PC-9 (cell line): ENCODE data around the gene PRDM16. TPM values are rescaled to one million over a fixed set of nuclear protein-coding genes. Genes with fewer than 3 reads are reported as not detected.
A peak's percentile ranks its signal among the peaks of the same experiment; 100 is the strongest.

Experiments used
- BruUV-seq: library from RNA; stranded (reverse); fragments of 400-500 nt; replicated peaks from 2 replicates; lab custom pipeline; 2021; lab: Mats Ljungman, UMichigan
- CTCF ChIA-PET: fragments of 300-600 bp; sonication (Branson Sonifier 250); formaldehyde crosslinking; loops from one replicate; lab custom pipeline; 2022; ENCODE audit warnings: antibody characterized with exemption; lab: Charles Lee
- POLR2A ChIA-PET: fragments of 300-600 bp; sonication (Branson Sonifier 250); formaldehyde crosslinking; loops from one replicate; lab custom pipeline; 2022; ENCODE audit warnings: antibody characterized with exemption; ENCODE audit not compliant: unreplicated experiment; lab: Charles Lee
- DNase-seq, 2 experiments: peaks; one replicate each; pipeline versions ENCODE4 v3.0.0 to v3.0.0-alpha.2; 2015 to 2022; ENCODE audit warnings: mixed read lengths in 1 of 2
- H2AFZ ChIP-seq: fragments of 200-600 bp; sonication (generic); 2 replicates; pipeline ENCODE4 v1.8.1; 2017; ENCODE audit warnings: antibody characterized with exemption
- H3F3A ChIP-seq: fragments of 200-600 bp; sonication (generic); 2 replicates; pipeline ENCODE4 v1.8.1; 2017; ENCODE audit warnings: antibody characterized with exemption, mild to moderate bottlenecking, low read depth; ENCODE audit not compliant: insufficient read depth
- H3K27ac ChIP-seq: fragments of 200-600 bp; sonication (generic); 2 replicates; pipeline ENCODE4 v1.6.1; 2016; ENCODE audit warnings: mixed run types
- H3K27me3 ChIP-seq: fragments of 200-600 bp; sonication (generic); 2 replicates; pipeline ENCODE4 v1.6.1; 2016; ENCODE audit warnings: low read depth, mixed run types; ENCODE audit not compliant: insufficient read depth
- H3K36me3 ChIP-seq: fragments of 200-600 bp; sonication (generic); 2 replicates; pipeline ENCODE4 v1.6.1; 2016; ENCODE audit warnings: low read depth, mixed run types
- H3K4me1 ChIP-seq: fragments of 200-600 bp; sonication (generic); replicated peaks from 2 replicates; pipeline ENCODE4 v1.6.1; 2016; ENCODE audit warnings: mixed run types; ENCODE audit not compliant: insufficient read depth
- H3K4me2 ChIP-seq: fragments of 200-600 bp; sonication (generic); 2 replicates; pipeline ENCODE4 v1.6.1; 2017; ENCODE audit warnings: mixed run types
- H3K4me3 ChIP-seq: fragments of 200-600 bp; sonication (generic); 2 replicates; pipeline ENCODE4 v1.6.1; 2016; ENCODE audit warnings: mixed run types
- H3K79me2 ChIP-seq: fragments of 200-600 bp; sonication (generic); 2 replicates; pipeline ENCODE4 v1.6.1; 2017; ENCODE audit warnings: low read depth, mixed run types
- H3K9me2 ChIP-seq: fragments of 200-600 bp; sonication (generic); 2 replicates; pipeline ENCODE4 v1.8.1; 2017; ENCODE audit warnings: mild to moderate bottlenecking; ENCODE audit not compliant: insufficient read depth
- H3K9me3 ChIP-seq: fragments of 200-600 bp; sonication (generic); 2 replicates; pipeline ENCODE4 v1.8.1; 2016; ENCODE audit warnings: low read depth; ENCODE audit not compliant: insufficient read depth
- H4K20me1 ChIP-seq: fragments of 200-600 bp; sonication (generic); 2 replicates; pipeline ENCODE4 v1.8.1; 2017; ENCODE audit not compliant: insufficient read depth
- CTCF ChIP-seq: fragments of 200-600 bp; sonication (generic); conservative IDR thresholded peaks from 2 replicates; pipeline ENCODE4 v1.6.1; 2017; ENCODE audit warnings: mixed run types, antibody characterized with exemption, mild to moderate bottlenecking, moderate library complexity
- EZH2 ChIP-seq: fragments of 200-600 bp; sonication (generic); IDR thresholded peaks from 2 replicates; pipeline ENCODE4 v1.8.0; 2017; ENCODE audit warnings: antibody characterized with exemption, low read depth
- intact Hi-C: fragments of 100-400 bp; cut with micrococcal nuclease; formaldehyde crosslinking; loops from one replicate; pipeline ENCODE4 v1.10.0; 2022; ENCODE audit not compliant: unreplicated experiment
- total RNA-seq: library from RNA; stranded (reverse); gene quantifications from 2 replicates; pipeline ENCODE4 v1.2.3, GENCODE V29; 2021

The PRDM16 gene
- total RNA-seq, 1 experiment from 2014 or later = not detected

GRCh38 chr1:3292051-3292722, 223.2 kb downstream of the PRDM16 start:
- no TSS peak for BruUV-seq
- ChIA-PET POLR2A (no interaction called here), CTCF (no interaction called here)
- no peak overlapping the region for H2AFZ ChIP-seq
- TF ChIP-seq CTCF (no peak), EZH2 (no peak)
- 0 out of 2 replicates have a peak, but pooled peaks cover 6% of the 10 kb centered on the region for H3K4me1 ChIP-seq
- no peak overlapping the region for H3K27ac ChIP-seq
- intact Hi-C loops = no loop called here
- H3K27me3 ChIP-seq = peaks cover 96% of the 10 kb centered on the region
- no peaks in the 10 kb centered on the region for H3K9me2 ChIP-seq
- no peak overlapping the region for H3K4me2 ChIP-seq
- no peak overlapping the region for H3K4me3 ChIP-seq
- H3K79me2 ChIP-seq = no peaks in the 10 kb centered on the region
- no peak for DNase-seq
- H3K36me3 ChIP-seq = no peaks in the 10 kb centered on the region
- H3K9me3 ChIP-seq = no peaks in the 10 kb centered on the region
- no peaks in the 10 kb centered on the region for H3F3A ChIP-seq
- H4K20me1 ChIP-seq = no peaks in the 10 kb centered on the region

GRCh38 chr1:3292868-3293562, 224.0 kb downstream of the PRDM16 start:
- DNase-seq = peak; percentile 19 to 50
- Histone ChIP-seq H3K4me1 (0 out of 2 replicates have a peak, but pooled peaks cover 6% of the 10 kb centered on the region), H3K4me2 (peak overlapping the region; percentile 40; the same call in 1 of the 2 replicates), H3K9me3 (no peaks in the 10 kb centered on the region), H3K27ac (no peak overlapping the region), H3K36me3 (no peaks in the 10 kb centered on the region), H3K4me3 (no peak overlapping the region), H4K20me1 (no peaks in the 10 kb centered on the region), H2AFZ (no peak overlapping the region), H3K9me2 (no peaks in the 10 kb centered on the region), H3K79me2 (no peaks in the 10 kb centered on the region), H3K27me3 (peaks cover 99% of the 10 kb centered on the region), H3F3A (no peaks in the 10 kb centered on the region)
- intact Hi-C loops = no loop called here
- no peak for TF ChIP-seq EZH2
- TF ChIP-seq CTCF = no peak
- no TSS peak for BruUV-seq
- CTCF ChIA-PET = no interaction called here
- POLR2A ChIA-PET = no interaction called here

- TF ChIP-seq EZH2 = no peak
- Histone ChIP-seq H2AFZ (no peak overlapping the region), H3K27me3 (peaks cover 99% of the 10 kb centered on the region), H4K20me1 (no peaks in the 10 kb centered on the region), H3K4me1 (0 out of 2 replicates have a peak, but pooled peaks cover 6% of the 10 kb centered on the region), H3K9me2 (no peaks in the 10 kb centered on the region), H3K36me3 (no peaks in the 10 kb centered on the region), H3K4me3 (no peak overlapping the region), H3K9me3 (no peaks in the 10 kb centered on the region), H3K79me2 (no peaks in the 10 kb centered on the region), H3K4me2 (peak overlapping the region; percentile 40; the same call in 1 of the 2 replicates), H3F3A (no peaks in the 10 kb centered on the region), H3K27ac (no peak overlapping the region)
- POLR2A ChIA-PET = no interaction called here
- CTCF ChIA-PET = no interaction called here
- DNase-seq = no peak
- intact Hi-C loops = no loop called here
- BruUV-seq = no TSS peak
Measured at GRCh38 chr1:3293563-3294080, 224.6 kb downstream of the PRDM16 start.
